Left ventricle myocardium inferior (tissue), 1 donor: Measurements from ENCODE around the gene CCDC157. TPM values are rescaled to one million over a fixed set of nuclear protein-coding genes. Genes with fewer than 3 reads are reported as not detected.

Experiments used
- DNase-seq: peaks from one replicate; pipeline ENCODE4 v3.0.0-alpha.2; 2020
- H3K27ac ChIP-seq: fragments of 200-600 bp; replicated peaks from 2 replicates; pipeline ENCODE4 v1.8.0; 2021
- H3K27me3 ChIP-seq: fragments of 200-600 bp; 2 replicates; pipeline ENCODE4 v1.8.0; 2021; ENCODE audit warnings: low read depth
- H3K36me3 ChIP-seq: fragments of 200-600 bp; 2 replicates; pipeline ENCODE4 v1.8.0; 2021
- H3K4me1 ChIP-seq: fragments of 200-600 bp; 2 replicates; pipeline ENCODE4 v1.8.0; 2021
- H3K4me3 ChIP-seq: fragments of 200-600 bp; 2 replicates; pipeline ENCODE4 v1.8.0; 2021; ENCODE audit warnings: mild to moderate bottlenecking, moderate library complexity
- H3K9me3 ChIP-seq: fragments of 200-600 bp; replicated peaks from 2 replicates; pipeline ENCODE4 v1.8.0; 2021
- intact Hi-C: fragments of 100-400 bp; cut with micrococcal nuclease; formaldehyde crosslinking; loops from one replicate; pipeline ENCODE4 v1.11.0; 2022
- total RNA-seq: library from RNA; stranded (reverse); fragmentation: NEBNext Ultra II Directional; extraction: Animal tissue kit (Norgen Biotek cat#: 25700); gene quantifications from one replicate; pipeline ENCODE4 v1.2.1, GENCODE V29; 2021
- TF ChIP-seq, protein P1 (sequence below): fragments of 200-600 bp; IDR thresholded peaks from 2 replicates; pipeline ENCODE4 v1.8.0; 2021; ENCODE audit warnings: antibody characterized with exemption, mild to moderate bottlenecking, borderline replicate concordance
- donor health status: DM: no; HTN: yes; CAD: no; lungs with severe emphysema.

CCDC157 gene
- total RNA-seq, 1 donor from 2014 or later = 0.58 TPM

DNA sequence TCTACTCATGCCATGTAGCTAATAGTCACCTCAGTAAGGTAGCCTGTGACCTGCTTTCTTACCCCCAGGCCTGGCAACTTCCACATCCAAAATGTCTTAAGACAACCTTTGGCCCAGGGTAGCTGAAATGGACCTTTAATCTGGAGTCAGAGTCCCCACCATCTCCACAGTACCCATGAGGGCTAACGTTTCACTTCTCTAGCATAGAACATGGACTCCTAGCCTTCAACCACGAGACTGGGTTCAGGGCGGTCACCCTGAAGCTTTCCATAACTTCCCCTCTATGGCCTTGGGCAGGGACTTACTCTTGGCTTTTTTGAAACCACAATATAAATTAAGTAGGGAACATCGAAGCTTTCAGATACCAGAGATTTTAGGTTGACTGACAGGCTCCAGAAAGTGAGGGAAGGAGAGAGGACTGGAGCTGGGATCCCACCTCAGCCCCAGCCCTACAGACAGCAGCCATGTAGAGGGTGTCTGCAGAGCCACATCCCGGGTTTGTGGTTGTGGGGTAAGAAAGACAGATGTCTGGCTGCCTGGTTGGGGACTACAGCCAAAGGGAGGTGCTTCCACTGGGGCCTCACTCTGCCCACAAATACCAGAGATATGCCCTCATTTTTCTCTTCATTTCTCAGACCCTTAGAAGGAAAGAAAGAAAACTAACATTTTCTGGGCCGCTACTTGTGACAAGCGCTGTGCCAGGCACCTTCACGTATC, 32.6 kb upstream of the CCDC157 start:
- Histone ChIP-seq H3K27me3 (no peaks in the 10 kb centered on the region), H3K9me3 (no peaks in the 10 kb centered on the region), H3K4me1 (peaks cover 84% of the 10 kb centered on the region), H3K36me3 (no peaks in the 10 kb centered on the region), H3K4me3 (peak overlapping the region; percentile 98), H3K27ac (peak overlapping the region; percentile 93)
- intact Hi-C loops = no loop called here
- no peak for DNase-seq
- TF ChIP-seq, protein P1, sequence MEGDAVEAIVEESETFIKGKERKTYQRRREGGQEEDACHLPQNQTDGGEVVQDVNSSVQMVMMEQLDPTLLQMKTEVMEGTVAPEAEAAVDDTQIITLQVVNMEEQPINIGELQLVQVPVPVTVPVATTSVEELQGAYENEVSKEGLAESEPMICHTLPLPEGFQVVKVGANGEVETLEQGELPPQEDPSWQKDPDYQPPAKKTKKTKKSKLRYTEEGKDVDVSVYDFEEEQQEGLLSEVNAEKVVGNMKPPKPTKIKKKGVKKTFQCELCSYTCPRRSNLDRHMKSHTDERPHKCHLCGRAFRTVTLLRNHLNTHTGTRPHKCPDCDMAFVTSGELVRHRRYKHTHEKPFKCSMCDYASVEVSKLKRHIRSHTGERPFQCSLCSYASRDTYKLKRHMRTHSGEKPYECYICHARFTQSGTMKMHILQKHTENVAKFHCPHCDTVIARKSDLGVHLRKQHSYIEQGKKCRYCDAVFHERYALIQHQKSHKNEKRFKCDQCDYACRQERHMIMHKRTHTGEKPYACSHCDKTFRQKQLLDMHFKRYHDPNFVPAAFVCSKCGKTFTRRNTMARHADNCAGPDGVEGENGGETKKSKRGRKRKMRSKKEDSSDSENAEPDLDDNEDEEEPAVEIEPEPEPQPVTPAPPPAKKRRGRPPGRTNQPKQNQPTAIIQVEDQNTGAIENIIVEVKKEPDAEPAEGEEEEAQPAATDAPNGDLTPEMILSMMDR = no peak

DNA sequence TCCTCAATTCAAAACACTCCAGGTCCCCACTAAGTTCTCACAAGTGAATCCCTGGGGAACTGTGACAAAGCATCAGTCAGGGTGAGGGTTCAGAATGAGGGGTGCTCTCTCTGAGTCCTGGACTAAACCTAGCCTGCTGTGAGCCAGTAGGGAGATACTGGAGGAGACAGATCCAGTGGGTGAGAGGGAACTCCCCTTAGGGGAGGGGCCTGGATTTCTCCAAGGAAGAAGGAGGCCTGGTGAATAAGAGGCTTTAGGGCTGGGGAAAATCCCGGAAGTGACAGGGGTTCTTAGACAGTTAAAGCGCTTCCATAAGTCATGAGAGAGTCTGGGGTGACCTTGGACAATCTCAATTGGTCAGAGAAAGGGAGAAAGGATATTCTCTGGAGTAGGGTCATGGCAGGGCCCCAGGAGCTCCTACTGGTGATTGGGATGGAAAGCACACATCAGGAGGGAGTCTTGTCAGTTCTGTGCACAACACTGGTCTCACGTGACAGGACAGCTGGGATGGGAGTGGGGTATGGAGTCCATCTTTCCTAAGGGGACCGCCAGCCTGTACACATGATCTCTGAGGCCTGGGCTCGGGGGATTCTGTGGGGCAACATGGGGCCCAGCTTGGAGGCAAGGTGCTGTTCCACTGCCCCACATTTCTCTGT, 31.6 kb upstream of the CCDC157 start:
- Histone ChIP-seq H3K4me3 (peak overlapping the region; percentile 98), H3K36me3 (no peaks in the 10 kb centered on the region), H3K4me1 (peaks cover 73% of the 10 kb centered on the region), H3K27me3 (no peaks in the 10 kb centered on the region), H3K27ac (peak overlapping the region; percentile 93), H3K9me3 (no peaks in the 10 kb centered on the region)
- TF ChIP-seq, protein P1 = no peak
- intact Hi-C loops = no loop called here
- no peak for DNase-seq

DNA sequence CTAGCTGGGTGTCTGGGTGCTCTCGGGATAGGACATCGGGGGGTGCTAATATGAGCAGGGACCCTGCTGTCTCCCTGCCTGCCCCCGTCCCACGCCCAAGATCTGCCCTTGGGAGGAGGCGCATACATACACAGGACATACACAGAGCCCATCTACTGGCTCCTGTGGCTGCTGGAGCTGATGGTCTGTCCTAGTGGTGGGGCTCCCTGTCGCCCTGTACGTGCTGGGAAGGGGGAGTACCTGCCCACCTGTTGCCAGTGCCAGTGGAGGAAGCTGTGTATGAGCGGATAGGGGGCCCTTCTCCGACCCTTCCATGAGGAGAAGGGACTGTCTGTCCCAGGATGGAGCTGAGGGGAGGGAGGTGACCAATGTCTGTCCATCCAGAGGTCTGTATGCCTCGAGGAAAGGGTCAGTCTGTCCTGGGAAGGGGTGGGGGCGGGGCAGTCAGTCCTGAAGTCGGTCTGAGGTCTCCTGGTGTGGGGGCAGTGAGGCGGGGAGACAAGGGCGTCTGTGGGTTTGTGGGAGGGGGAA, 31.0 kb upstream of the CCDC157 start:
- Histone ChIP-seq H3K36me3 (peaks cover 5% of the 10 kb centered on the region), H3K27me3 (no peaks in the 10 kb centered on the region), H3K27ac (peak overlapping the region; percentile 93), H3K4me1 (peaks cover 67% of the 10 kb centered on the region), H3K4me3 (peak overlapping the region; percentile 98), H3K9me3 (no peaks in the 10 kb centered on the region)
- DNase-seq = no peak
- intact Hi-C loops = no loop called here
- TF ChIP-seq, protein P1 = no peak

DNA sequence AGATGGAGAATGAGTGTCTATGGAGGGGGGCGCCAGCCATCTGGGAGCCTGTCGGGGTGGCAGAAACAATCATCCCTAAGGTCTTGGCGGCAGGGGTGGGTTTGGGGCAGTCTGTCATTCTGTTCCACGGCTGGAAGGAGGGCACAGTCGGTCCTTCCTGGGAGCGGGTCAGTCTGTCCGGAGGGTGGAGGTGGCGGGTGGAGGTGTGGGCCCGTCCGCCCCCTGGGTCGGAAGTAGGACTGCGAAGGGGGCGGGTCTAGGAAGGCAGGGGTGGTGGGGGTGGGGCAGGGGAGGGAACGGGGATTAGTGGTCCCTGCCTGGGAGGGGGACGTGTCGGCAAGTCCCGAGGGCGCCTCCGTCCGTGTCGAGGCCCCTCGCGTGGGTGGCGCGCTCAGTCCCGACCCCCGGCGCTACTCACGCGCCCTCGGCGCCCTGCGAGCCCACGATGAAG, 30.5 kb upstream of the CCDC157 start:
- DNase-seq = no peak
- H3K4me1 ChIP-seq = peaks cover 62% of the 10 kb centered on the region
- H3K27me3 ChIP-seq = no peaks in the 10 kb centered on the region
- H3K9me3 ChIP-seq = no peaks in the 10 kb centered on the region
- intact Hi-C loops = no loop called here
- peak overlapping the region; percentile 98 for H3K4me3 ChIP-seq
- TF ChIP-seq, protein P1 = no peak
- H3K36me3 ChIP-seq = peaks cover 10% of the 10 kb centered on the region
- H3K27ac ChIP-seq = peak overlapping the region; percentile 93

DNA sequence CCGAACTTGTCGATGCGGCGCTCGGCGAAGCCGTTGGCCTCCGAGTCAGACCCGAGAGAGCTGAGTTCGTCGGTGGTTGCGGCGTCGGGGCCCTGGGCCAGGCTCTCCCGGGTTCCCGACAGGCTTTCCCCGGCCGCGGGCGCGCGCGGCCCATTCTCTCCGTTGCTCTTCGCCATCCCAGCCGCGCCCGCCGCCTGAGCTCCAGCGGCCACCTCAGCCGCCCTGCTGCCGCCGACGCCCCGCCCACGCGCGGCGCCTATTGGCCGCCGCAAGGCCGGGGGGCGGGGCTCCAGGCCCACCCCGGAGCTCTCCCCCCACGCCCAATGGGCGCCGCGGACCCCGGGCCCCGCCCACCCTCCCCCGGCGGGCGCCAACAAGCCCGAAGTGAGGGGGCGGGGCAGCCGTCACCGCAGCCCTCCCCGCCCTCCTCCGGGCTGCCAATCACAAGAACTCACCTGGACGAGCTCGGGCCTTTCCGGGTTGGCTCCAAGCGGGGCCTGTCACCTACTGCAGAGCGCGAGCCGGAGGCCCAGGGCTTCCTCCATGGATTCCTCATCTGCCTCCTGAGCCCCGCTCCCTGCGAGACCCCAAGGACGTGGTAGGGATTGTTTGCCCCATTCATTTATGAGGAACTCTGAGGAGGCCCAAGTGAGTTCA, 30.0 kb upstream of the CCDC157 start, which contains the start of gene TBC1D10A:
Gene TBC1D10A, minus strand, starts transcription at position 236 of the 657 bp plus-strand sequence. Its CDS starts 60 bp downstream, at position 176.
- H3K27ac ChIP-seq = peak within 1 kb of the TSS; percentile 93
- peaks cover 16% of the 10 kb centered on the region for H3K36me3 ChIP-seq
- no peaks in the 10 kb centered on the region for H3K9me3 ChIP-seq
- H3K27me3 ChIP-seq = no peaks in the 10 kb centered on the region
- intact Hi-C loops = no loop called here
- peaks cover 57% of the 10 kb centered on the region for H3K4me1 ChIP-seq
- TF ChIP-seq, protein P1 = no peak
- H3K4me3 ChIP-seq = peak within 1 kb of the TSS; percentile 98
- DNase-seq = peak; percentile 91
